GM21526 (cell line): ENCODE data around the gene LRWD1.
"Not testable (repeated sequence)": the region's sequence is repeated elsewhere in the genome, so short reads cannot be mapped to it uniquely, and the experiment has no call there.

ENCODE experiments used
- ATAC-seq: cut with Tn5 transposase; IDR thresholded peaks from one replicate; pipeline ENCODE4 v1.9.1; 2021; ENCODE audit warnings: moderate library complexity; ENCODE audit not compliant: unreplicated experiment, low FRiP score

The LRWD1 gene

DNA sequence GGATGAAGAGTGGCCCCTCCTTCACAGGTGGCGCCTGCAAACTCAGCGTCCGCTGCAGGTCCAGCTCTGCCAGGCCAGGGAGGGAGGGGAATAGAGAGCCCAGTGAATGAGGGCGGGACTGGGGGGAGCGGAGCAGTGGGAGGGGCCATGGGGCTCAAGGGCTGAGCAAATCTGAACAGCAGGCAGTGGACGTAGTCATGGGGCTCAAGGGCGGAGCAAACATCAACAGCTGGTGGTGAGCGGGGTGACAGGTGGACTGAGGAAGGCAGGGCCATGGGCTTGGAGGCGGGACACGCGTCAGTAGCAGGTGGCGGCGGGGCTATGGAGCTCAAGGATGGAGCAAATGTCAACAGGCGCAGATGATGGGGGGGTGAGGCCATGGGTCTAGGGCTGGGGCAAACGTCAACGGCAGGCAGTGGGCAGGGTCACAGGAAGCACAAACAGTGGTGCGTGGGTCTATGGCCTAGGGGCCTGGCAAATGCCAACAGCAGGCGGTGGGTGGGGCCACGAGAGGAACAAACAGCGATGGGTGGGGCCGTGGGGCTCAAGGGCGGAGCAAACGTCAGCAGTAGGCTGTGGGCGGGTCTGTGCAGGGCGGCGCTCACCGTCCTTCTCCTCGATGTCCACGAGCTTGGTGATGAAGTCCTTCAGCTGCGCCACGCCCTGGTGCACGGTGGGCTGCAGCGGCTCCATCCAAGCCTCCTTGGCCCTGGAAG lies 28.6 kb downstream of the LRWD1 start:
- not testable (repeated sequence) for ATAC-seq

DNA sequence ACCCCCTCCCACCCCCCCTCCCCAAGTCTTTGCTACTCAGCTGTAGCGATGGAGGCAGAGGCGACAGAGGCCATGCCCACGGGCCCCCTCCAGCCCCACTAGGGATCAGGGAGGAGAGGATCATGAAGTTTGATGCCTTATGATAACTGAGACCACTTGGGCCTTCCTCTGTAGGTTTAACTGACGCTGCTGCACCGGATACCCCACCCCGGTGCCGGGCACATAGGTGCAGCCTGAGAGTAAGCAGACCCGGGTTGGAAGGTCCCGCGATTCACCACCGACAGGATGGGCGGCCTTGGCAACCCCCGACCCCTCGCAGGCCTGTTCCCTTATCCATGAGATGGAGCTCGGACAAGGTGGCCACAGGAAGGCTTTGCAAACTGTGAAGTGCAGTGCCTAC lies 29.2 kb downstream of the LRWD1 start:
- not testable (repeated sequence) for ATAC-seq

DNA sequence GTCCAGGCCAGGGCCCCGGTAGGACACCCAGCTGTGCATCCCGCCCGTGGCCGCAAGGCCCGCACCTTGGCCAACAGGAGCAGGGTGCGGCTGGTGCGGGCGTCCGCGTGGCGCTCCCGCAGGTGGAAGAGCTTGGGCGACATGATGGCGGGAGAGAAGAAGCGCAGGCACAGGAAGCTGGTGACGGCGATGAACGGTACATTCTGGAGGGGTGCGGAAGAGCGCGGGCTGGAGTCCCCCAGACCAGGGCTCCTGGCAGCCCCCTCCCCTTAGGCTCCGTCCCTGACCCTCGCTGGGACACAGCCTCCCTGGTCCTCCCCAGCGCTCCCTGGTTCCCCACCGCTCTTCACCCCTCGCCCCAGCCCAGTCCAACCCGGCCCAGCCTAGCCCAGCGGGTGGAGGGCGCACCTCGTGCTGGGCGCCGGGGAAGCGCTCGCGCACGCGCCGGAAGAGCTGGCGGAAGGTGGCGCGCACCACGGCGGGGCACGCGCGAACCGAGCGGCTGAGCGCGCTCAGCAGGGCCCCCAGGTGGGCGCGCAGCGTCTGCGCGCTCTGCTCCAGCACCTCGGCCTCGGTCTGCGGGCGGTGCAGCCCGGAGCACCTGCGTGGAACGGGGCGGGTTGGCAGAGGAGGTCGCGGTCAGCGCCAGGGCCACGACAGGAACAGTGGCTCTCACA lies 29.8 kb downstream of the LRWD1 start:
- ATAC-seq, result peak; percentile 53

DNA sequence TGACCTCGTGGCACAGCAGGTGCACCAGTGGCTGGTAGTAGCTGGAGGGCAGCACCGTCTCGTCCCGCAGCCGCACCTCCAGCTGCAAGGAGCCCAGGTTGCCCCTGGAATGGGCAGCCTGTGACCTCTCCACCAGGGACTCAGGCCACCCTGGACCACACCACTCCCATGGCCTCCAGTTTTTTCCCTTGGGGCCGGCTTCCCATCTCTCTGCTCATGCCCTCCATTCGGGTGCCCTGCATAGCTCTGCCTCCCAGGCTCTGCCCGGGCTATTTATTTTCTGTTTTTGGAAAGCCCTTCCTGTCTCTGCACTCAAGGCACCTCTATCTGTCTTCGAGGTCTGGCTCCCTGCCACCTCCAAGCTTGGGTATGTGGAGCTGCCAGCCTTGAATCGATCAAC lies 32.1 kb downstream of the LRWD1 start:
- not testable (repeated sequence) for ATAC-seq

DNA sequence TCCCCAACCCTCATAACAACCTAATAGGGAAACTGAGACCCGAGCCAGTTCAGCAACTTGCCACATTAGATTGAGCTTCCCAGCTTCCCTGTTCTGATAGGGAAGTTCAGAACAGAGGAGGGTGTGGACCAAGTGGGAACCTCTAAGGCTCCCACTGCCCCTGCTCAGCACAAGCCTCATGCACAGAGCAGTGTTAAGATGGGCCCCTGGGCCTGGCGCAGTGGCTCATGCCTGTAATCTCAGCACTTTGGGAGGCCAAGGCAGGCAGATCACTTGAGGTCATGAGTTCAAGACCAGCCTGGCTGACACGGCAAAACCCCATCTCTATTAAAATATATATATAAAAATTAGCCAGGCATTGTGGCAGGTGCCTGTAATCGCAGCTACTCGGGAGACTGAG lies 32.5 kb downstream of the LRWD1 start:
- not testable (repeated sequence) for ATAC-seq

DNA sequence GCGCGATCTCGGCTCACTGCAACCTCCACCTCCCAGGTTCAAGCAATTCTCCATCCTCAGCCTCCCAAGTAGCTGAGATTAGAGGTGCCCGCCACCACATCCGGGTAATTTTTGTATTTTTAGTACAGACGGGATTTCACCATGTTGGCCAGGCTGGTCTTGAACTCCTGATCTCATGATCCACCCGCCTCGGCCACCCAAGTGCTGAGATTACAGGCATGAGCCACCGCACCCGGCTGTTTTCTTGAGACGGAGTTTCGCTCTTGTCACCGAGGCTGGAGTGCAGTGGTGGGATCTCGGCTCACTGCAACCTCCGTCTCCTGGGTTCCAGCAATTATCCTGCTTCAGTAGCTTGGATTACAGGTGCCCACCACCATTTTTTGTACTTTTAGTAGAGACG lies 33.5 kb downstream of the LRWD1 start:
- ATAC-seq, result not testable (repeated sequence)

DNA sequence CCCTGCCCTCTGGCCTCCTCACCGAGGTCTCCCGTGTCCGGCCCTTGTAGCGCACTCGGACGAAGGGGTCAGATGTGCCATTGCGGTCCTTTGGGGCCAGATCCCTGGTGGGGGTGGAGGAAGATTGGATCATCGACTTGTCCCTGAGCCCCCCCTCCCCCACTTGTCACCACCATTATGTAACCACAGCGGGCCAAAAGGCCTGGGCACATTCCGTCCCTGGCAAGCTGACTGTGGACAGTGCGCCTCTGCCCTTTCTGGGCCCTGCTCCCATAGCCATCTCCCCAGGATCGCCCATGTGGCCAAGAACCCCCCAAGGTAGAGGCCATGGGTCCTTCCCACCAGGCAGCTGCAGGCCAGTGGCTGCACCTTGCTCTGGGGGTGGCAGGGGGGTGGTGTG lies 38.4 kb downstream of the LRWD1 start:
- ATAC-seq, result not testable (repeated sequence)

DNA sequence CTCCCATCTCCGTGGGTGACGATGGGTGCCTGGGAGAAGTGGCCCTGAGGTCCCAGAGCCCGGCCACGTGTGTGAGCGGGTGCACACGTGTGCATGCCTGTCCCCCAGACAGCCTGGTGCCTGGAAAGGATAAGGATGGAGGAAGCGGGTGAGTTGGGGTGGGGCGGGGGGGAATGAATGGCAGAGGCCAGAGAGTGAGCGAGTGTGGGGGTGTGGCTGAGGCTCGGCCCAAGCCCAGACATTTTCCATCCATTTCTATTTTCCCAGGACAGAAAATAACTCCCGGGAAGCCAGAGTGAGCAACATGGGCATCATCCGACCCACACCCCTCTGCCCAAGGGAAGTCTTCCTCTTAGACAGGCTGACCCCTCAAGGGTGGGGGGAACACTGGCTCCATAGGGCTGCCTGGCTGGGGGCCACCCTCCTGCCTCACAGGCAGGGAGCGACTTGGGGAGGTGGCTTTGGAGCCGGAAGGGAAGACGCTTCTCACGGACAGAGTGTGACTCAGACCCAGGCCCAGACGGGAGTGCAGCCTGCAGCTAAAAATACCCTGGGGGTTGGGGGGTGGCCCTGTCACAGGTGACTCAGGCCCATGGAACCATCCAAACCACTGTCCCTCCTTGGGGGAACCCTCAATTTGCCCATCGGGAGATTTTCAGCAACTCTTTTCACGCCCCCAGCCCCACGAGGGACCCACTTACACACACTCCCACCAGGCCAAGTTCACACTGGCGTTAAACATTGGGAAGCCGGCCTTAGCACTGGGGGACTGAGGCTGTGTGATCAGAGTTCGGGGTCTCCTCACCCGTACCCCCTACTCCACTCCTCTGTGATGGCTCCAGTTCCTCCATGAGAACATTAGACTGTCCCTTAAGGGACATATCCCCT lies 40.8 kb downstream of the LRWD1 start:
- ATAC-seq, result not testable (repeated sequence)

DNA sequence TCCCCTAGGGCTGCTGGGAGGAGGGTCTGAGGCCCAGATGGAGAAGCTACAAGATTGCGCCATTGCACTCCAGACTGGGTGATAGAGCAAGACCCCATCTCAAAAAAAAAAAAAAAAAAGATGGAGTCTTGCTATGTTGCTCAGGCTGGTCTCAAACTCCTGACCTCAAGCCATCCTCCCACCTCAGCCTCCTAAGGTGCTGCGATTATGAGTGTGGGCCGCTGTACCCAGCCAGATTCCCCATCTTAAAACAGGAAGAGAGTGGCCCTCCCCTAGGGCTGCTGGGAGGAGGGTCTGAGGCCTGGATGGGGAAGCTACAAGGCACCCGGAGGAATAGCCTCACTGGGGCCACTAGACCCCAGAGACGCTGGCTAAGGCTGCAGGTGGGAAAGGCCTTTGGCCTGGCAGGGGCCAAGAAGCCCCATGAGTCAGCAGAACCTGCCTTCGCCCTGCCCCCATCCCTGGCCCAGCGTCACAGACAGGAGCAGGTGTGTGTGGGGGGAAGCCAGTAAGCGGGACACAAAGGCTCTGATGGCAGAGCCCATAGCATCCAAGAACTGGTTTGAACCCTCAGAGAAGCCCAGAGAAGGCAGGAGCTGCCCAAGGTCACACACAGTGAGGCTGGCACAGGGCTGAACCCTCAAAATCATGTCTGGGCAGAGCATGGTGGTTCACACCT lies 42.8 kb downstream of the LRWD1 start:
- not testable (repeated sequence) for ATAC-seq

DNA sequence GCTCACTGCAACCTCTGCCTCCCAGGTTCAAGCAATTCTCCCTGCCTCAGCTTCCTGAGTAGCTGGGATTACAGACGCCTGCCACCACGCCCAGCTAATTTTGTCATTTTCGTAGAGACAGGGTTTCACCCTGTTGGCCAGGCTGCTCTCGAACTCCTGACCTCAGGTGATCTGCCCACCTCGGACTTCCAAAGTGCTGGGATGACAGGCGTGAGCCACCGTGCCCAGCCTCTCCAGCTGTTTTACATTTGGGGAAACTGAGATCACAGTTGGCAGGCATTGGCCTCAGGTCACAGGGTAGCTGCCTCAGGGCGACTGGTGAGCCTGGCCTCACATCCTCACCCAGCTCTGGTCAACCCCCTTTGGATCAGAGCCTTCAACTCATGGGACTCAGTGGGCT lies 45.8 kb downstream of the LRWD1 start:
- ATAC-seq, result not testable (repeated sequence)

DNA sequence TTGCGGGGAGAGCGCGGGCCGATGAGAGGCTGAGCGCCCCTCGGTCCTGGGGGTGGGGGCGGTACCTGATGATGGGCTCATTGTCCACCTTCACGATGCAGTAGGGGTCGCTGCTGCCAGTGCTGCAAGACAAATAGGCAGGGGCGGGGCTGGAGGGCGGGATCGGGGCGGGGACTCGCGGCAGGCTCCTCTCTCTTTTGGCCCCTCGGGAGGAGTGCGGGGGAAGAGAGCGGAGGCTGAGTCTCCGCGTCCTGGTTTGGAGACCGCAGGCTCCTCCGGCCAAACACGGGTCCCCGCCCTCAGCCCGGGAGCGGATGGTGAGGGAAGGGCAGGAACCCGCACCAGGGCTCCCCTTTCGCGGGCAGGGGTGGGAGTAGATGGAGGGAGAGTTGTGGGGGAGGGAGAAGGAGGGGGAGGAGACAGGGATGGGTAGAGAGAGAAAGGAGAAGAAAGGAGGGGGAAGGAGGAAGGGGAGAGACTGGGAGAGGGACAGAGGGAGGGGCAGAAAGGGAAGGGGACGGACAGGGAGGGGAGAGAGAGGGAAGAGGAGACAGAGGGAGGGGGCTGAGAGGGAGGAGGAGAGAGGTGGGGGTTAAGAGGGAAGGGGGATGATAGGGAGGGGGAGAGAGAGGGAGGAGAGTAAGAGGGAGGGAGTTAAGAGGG lies 47.2 kb downstream of the LRWD1 start:
- peak; percentile 38 for ATAC-seq

DNA sequence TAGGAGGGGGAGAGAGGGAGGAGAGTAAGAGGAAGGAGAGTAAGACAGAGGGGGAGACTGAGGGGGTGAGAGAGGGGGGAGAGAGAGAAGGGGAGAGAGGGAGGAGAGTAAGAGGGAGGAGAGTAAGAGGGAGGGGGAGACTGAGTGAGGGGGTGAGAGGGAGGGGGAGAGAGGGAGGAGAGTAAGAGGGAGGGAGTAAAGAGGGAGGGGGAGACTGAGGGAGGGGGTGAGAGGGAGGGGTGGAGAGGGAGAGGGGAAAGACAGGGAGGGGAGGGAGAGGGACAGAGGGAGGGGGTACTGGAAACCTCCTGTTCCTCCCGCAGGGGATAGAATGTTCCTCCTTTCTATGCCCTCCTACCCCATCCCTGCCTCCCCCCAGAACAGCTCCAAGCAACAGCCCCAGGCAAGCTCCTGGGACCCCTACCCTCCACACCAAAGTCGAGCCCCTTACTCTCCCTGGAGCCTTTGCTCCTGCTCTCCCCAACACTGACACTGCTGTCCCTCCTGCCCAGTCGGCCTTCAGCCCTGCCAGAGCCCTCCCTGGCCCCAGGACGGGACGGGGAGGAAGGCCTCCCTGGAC lies 47.9 kb downstream of the LRWD1 start:
- not testable (repeated sequence) for ATAC-seq

DNA sequence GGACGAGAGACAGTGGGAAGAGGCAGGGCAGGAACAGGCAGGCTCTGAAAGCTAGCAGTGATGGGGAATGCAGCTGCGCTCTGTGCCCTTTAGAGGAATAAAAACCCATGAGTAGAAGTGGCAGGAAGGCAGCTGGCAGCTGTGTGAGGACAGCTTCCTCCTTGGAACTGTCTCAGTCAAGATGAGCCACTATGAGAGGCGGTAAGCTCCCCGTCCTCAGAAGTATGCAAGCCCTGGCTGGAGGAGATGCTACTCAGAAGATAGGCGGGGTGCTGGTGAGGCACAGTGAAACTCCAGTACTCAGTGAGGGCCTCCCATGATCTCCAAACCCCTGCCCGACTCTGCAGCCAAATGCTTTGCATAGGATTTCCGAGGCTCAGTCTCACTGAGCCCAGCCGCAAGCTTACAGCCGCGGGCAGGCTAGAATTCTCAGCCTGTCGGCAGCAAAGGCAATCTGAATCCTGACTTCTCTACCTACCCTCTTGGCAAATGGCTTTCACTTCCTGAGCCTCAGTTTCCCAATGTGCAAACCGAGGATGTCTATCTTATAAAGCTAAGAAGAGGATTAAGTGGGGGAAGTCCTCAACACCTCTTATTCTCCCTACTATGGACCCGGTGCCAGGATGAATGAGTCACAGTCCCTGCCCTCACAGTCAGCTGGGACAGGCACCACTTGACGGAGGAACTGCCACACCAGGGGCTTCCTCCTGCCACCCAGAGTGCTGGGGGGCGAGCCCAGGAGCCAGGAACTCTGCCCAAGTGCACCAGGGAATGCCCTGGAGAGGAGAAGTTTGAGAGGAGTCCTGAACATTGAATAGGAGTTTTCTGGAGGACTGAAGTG lies 50.3 kb downstream of the LRWD1 start:
- ATAC-seq, result peak; percentile 60

DNA sequence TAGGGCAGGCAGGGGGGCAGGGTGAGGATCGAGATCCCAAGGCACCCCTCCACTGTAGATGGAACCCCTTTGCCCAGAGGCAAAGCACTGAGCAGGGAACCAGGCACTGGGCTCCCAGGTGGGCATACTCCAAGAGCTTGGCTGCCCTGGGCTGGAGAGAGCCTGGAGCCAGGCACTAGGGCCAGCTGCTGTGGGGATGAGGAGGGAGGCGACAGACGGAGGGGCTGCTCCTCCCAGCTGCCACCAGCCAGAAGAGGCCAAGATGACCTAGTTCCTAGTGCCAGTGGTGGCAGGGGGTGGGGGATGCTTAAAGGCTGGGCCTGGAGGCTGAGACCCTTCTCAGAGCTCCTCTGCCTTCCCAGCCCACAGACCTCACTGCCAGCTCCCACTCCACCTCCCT lies 51.1 kb downstream of the LRWD1 start:
- ATAC-seq, result not testable (repeated sequence)

DNA sequence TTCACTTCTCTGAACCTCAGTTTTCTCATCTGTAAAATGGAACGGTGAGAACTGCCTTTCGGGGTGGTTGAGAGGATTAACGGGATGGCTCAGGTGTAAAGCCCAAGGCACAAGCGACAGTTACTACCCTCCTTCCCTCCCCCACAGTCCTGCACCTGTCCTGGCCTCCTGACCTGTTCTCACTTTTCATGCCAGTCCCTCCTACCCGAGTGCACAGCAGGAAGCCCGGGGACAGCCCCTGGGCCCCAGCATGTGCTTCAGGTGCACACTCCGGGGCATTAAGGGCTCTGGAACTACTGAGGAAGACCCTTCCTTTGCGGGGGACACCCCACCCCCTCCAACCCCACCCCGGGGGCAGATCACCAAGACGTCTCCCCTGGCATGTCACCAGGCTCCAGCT lies 52.2 kb downstream of the LRWD1 start:
- not testable (repeated sequence) for ATAC-seq

DNA sequence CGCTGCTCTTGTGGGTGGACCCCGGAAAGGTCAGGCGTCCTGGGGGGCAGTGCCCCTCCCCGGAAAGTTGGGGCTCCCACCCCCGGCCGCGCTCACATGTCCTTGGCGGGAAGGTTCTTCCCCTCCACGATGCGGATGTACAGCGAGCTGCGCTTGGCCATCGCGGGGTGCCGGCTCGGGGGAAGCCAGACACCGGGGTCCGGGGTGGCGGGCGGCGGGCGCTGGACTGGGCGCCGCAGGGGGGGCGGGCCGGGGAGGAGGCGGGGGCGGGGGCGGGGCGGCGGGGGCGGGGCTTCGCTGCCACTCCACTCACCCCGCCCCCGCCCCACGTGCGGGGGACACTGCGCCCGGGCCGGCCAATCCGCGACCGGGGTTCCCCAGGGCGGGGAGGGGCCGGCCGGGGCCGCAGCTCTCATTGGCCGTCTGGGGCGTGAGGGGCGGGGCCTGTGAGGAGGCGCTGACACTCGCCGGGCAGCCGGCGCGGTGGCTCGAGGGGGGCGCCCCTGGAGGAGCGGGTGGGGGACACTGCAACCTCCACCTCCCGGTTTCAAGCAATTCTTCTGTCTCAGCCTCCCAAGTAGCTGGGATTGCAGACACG lies 52.9 kb downstream of the LRWD1 start, which contains the start of gene RASA4B:
Gene RASA4B, minus strand, starts transcription at position 228 of the 598 bp plus-strand sequence. Its CDS starts 67 bp downstream, at position 161.
- ATAC-seq, result peak; percentile 58

DNA sequence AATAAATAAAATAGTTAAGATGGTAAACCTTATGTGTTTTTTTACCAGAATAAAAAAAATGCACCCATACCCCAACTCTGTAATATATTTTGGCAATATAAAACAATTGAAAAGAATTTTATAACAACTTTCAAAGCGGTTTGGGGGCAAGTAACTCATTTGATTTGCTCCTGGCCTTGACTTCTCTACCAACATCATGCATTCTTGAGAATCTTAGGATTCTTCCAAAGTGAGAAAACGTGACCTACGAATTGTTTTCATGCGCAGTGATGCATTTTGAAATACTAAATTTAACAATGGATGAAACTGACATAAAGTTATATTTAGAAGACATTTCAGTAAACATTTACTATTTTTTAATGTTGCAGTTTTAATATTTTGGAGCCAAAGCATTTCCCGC lies 56.0 kb downstream of the LRWD1 start:
- ATAC-seq, result not testable (repeated sequence)
